HG03097 (cell line): ENCODE results near the gene C1orf174.
"Not testable (repeated sequence)": the region's sequence is repeated elsewhere in the genome, so short reads cannot be mapped to it uniquely, and the experiment has no call there.

Experiments used
- ATAC-seq: cut with Tn5 transposase; IDR thresholded peaks from one replicate; pipeline ENCODE4 v1.9.1; 2021; ENCODE audit not compliant: unreplicated experiment, low FRiP score

C1orf174 gene

DNA sequence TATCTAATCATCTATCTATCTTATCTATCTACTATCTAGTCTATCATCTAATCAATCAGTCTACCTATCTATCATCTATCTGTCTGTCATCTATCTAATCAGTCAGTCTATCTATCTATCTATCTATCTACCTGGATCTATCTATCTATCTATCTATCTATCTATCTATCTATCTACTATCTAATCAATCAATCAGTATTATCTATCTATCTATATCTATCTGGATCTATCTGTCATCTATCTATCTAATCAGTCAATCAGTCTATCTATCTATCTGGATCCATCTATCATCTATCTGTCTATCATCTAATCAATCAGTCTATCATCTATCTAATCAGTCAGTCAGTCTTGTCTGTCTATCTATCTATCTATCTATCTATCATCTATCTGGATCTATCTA lies 26.9 kb upstream of the C1orf174 start:
- no peak for ATAC-seq

DNA sequence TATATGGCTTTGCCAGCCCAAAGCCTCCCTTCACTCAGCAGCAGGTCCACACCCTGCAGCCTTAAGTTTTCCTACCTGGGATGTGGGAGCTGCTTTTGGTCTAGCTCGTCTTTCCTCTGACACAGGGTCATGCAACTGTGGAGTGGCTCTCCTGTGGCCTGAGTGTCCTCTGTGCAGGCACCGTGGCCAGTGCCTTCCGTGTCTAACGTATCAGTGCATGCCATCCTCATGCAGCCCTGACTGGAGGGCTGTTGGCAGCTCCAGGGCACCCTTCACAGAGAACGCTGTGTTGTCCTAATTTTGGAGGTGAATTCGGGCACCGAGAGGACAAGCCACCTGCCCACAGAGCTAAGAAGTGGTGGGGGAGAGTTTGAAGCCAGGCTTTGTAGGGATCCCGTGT lies 25.7 kb upstream of the C1orf174 start:
- ATAC-seq, result no peak

DNA sequence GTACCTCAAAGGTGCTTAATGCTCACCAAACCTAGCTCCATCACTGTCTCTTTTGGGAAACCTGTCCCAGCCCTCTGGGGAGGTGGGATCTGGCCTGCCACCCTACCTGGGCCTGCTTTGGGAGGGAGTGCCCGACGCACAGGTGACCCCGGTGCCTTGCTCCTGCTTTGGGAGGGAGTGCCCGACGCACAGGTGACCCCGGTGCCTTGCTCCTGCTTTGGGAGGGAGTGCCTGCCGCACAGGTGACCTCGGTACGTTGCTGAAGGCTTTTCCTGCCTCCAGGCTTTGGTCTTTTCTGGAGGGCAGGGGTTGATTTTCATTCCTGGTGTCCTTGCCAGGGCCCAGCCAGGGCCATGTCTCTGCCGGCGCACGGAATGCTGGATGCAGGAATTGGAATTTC lies 25.2 kb upstream of the C1orf174 start:
- no peak for ATAC-seq

DNA sequence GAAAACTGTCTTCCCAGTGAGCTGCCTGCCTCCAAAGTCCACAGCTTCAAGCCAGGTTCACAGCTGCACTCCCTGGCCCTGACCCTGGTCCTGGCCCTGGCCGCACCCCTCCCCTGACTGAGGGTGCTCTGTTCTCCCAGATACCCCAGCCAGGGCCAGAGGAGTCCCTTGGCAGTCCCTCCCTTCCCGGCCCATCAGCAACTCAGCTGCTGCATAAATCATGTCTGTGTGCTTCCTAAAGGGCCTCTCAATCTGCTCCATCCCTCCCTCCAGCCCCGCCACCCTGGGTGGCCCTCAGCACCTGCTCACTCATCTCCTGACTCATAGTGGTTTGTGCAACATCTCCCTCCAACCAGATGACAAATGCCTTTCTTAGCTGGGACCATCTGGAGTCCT lies 24.8 kb upstream of the C1orf174 start:
- ATAC-seq, result no peak

DNA sequence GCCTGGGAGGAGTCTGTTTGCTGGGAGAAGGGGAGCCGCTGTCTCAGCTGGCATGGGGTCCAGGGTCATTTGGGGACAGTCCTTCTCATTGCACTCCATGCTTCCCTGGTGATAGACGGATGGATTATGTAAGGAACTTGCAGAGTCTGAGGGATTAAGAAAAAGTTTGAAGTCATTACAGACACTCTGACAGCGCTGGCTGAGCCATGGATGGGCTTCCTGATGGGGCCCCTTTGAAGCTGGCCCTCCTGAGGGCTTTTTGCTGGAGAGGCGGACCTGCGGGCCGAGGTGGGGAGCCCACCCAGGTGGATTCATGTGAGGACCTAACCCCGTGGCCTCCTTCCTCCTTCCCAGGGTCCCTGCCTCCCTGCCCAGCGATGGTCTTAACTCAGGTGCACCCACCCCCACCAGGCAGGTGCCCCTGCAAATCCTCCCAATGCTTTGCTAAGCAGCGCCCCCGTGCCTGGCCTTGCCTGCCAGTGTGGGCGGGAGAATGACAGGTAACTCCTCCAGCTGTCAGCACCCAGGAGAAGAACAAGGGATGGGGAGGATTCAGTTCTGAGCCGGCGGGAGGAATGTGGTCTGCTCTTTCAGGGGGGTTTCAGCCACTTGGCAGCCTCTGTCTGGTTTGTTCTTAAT lies 24.2 kb upstream of the C1orf174 start:
- no peak for ATAC-seq

DNA sequence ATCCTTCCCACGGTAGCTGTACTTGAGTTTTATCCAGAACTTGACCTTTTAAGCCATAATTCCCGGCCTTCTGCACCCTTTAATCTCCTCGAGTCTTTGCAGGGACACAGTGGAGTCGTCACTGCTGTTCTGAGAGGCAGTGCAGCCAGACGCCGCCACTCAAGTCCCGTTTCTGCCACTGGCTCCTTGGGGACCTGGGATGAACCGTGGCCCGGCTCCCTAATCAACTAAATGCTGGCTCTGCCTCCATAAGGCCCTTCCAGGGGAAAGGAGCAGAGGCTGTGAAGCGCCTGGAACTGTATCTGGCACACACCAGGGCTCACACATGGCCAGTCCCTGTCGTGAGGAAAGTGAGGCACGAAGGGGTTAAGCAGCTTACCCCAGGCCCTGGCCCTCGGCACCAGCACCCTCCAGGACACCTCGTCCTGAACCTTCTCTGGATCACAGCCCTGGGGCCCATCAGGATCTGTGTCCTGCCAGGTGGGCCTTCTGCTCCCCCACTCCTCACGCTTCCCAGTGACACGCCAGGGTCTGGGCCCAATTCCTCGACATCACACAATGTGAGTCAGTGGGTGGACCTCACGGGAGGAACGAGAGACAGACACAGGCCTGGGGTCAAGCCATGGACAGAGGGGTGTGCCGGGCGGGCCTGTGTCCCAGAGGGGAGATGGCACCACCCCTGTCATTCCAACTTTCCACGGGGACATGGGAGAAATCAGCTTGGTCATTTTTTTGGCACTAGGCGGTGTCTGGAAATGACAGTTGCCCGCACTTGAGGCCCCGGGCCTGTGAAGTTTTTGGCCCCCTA lies 23.5 kb upstream of the C1orf174 start:
- ATAC-seq, result no peak

DNA sequence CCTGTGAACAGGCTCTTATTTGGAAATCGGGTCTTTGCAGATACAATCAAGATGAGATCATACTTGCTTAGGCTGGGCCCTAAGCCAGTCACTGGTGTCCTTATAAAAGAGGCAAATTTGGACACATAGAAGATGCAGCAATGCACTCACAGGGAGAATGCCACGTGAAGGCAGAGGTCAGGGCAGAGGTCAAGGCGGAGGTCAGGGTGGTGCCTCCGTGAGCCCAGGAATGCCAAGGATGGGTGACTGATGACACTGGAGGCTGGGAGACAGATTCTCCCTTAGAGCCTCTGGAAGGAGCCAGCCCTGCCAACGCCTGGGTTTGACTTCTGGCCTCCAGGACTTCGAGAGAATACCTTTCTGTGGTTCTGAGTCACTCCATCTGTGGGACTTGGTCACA lies 22.8 kb upstream of the C1orf174 start:
- ATAC-seq, result no peak

DNA sequence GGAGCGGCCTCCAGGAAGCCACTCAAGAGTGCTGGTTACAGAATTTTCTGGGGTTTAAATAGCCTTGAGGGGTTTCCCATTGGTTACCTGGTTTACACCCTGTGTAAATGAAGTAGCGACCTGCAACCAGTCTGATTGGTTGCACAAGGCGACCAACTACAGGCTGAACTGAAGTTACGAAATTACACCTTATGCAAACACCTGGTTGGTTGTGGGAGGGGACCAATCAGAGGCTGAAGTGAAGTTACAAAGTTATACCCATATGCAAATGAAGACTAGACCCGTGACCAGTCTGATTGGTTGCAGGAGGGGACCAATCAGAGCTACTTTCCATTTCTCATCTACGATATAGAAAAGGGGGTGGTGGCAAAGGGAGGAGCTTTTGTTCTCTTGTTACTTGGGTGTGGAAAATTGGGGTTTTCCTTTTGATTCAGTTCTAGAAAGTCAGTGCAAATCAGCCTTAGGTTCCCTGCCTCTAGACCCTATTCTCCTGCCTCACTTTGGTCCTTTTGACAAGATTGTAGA lies 22.2 kb upstream of the C1orf174 start:
- no peak for ATAC-seq

DNA sequence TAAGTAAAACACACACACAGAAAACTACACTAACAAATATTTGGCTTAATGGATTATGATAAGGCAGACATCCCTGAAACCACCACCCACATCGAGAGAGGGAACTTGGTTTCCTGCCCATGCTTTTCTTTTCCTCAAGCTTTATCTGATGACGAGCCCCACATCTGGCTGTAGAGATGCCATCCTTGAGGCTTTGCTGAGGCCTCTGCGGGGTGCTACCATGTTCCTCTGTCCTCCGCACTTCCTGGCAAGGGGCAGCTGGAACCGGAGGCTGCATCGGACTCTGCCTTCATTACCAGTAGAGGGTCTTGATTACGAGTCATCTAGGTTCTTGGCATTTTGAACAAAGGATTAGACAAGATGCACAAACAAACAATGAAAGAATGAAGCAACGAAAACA lies 21.7 kb upstream of the C1orf174 start:
- ATAC-seq, result no peak

DNA sequence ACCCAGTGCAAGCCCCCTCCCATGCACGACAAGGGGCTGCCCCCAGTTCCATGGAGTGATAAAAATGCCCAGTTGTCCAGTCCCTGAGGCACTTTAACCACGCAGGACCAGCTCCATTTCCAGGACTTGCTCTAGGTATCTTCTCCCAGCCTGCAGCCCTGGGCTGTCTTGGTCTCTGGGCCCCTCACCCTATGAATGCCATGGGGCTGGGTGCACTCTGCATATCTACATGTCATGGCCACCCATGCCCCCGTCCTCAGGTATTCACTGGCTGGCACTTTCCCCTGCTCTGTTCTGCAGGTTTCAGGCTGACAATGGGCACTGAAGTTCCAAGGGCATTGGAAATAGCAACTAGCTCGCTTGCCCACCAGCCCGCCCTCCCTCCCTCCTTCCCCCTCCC lies 19.6 kb upstream of the C1orf174 start:
- no peak for ATAC-seq

DNA sequence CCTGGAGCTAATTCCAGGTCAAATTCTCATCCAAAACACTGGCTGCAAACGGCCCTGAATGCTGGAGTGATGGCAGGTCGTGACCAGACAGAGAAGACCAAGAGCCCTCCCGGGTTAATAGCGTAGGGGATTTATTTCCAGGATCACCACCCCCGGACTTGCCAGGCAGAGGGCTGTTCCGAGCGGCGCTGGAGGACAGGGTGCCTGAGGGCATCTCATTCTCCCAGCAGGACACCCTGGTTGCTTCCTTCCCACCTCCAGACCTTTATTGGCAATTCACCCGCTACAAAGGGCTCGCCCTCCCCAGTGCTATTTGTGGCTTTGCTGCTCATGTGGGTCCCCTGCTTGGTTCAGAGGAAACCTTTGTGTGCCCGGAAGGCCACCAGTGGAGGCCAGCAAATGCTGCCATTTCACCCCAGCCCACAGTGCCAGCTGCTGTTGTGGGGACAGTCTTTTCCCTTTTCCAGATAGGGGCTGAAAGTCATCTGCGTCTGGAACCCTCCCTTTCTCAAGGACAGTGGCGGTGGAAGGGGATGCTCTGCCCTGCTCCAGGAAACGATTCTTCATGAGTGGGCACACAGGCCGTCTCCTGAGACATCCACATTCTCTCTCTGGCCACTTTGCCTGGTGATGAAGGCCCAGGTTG lies 19.0 kb upstream of the C1orf174 start:
- no peak for ATAC-seq

DNA sequence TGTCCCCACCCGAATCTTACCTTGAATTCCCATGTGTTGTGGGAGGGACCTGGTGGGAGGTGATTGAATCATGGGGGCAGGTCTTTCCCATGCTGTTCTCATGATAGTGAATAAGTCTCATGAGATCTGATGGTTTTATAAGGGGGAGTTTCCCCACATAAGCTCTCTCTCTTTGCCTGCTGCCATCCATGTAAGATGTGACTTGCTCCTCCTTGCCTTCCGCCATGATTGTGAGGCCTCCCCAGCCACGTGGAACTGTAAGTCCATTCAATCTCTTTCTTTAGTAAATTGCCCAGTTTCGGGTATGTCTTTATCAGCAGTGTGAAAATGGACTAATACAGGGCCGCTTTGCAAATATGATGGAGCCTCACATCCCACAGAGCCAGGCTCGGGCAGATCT lies 18.3 kb upstream of the C1orf174 start:
- ATAC-seq, result not testable (repeated sequence)

DNA sequence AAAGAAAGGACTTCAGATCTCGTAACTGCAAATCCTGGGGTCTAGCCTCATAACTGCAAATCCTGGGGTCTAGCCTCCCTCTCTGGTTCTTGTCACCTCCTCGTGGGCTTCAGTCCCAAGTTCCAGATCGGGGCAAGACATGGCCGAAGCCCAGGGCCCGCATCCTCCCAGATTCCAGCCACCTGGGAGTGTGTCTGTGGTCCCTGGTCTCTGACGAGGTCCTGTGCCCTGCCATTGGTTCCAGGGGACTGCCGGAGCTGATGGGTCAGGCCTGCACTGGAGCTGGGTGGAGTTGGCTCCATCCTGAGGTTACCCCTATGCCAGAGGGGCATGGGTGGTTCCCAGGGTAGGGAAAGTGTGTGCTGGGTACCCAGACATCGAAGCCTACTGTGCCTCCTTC lies 17.7 kb upstream of the C1orf174 start:
- ATAC-seq, result no peak

DNA sequence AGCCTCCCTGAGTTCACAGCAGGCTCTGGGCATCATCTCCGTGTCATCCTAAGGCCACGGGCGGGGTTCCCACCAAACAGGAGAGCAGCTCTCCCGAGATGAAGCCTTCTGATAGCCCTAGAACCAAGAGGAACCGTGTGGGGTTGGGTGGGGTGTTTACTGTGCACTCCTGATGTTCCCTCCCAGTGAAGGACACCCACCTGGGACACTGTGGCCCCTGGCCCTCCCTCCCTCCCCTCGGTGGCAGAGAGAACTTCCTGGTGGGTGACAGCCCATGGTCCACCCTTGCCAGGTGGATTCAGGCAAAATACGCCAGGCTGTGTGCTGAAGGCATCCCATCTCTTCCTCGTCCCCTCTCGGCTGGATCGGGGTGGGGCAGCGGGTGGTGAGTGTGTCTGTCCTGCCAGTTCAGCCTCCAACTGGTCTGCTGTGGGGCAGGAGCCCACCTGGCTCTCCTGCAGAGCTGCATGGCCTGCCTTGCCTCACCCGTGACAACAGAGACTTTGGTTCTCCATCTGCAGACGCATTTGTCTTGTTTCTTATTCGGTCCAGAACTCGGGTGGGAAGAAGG lies 15.6 kb upstream of the C1orf174 start:
- no peak for ATAC-seq

DNA sequence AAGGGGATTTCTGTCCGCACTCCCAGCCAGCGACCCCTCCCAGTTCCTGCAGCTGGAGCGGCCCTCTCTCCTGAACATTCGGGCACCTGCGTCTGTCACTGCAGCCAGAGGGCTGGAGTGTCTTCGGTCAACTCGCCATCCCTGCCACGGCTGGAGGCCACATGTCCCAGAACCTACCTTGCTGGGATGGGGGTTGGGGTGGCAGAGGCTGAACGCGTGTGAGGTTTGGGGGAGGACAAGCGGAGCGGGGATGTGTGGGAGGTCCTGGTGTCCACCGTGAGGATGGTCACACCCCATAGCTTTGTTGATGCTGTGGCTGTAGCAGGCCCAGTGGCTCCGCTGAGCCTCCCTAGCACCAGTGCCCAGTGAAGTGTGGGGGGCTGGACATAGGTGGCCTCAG lies 14.8 kb upstream of the C1orf174 start:
- no peak for ATAC-seq

DNA sequence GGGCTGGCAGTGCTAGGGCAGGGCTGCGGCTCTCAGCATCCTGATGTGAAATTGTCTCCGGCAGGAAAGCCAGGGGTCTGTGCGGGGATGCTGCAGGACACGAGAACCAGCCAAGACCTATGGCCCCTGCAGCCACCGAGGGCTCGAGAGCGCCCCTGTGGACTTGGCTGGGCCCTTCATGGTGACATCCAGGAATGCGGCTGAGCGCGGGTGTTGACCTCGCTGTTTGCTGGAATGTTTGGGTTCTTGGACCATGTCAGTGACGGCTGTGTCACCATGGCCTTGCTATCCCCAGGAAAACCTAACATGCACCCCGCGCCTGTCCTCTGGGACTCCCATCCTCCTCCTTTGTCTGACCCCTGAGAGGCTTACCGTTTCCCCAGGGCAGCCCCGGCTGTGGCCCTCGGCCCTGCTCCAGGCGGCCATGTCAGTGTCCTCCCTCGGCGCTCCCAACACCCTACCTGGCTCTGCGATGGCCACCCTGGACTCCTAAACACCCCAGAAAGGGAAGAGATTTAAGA lies 14.3 kb upstream of the C1orf174 start:
- ATAC-seq, result no peak

DNA sequence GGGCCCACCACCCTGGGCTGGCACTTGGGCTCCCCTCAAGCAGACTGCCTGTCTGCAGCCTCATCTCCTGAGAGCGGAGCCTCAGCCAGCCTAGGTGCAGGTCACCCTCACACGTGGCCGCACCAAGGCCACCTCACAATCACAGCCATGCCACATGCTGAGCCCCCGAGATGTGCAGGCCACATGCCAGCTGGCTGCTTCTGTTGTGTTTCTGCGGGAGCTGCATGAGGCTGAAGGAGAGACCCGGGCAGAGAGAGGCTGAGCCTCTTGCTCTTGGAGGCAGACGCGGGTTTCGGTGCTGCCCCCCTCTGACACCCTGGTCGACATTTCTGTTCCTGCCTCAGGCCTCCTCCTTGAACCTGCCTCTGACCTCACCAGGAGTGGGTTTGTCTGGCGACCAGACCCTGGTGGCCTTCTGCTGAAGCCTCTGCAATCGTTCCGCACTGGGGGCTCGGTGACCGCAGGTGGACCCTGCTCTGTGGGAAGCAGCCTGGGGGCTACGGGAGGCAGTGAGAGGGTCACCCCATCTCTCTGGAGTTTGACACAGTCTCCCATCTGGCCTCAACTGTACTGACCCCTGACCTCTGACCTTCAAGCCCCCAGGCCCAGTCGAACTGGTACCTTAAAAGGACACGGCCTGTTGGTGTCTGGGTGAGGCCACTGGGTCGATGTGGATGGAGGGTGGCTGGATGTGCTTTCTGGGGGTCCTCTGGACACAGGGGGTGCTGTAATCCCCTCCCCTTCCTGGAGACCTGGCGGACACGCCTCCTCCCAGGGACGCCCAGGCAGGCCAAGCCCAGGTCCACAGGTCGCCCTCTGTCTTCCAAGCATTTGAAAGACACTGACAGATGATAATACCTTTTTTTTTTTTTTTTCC lies 13.0 kb upstream of the C1orf174 start:
- ATAC-seq, result no peak

DNA sequence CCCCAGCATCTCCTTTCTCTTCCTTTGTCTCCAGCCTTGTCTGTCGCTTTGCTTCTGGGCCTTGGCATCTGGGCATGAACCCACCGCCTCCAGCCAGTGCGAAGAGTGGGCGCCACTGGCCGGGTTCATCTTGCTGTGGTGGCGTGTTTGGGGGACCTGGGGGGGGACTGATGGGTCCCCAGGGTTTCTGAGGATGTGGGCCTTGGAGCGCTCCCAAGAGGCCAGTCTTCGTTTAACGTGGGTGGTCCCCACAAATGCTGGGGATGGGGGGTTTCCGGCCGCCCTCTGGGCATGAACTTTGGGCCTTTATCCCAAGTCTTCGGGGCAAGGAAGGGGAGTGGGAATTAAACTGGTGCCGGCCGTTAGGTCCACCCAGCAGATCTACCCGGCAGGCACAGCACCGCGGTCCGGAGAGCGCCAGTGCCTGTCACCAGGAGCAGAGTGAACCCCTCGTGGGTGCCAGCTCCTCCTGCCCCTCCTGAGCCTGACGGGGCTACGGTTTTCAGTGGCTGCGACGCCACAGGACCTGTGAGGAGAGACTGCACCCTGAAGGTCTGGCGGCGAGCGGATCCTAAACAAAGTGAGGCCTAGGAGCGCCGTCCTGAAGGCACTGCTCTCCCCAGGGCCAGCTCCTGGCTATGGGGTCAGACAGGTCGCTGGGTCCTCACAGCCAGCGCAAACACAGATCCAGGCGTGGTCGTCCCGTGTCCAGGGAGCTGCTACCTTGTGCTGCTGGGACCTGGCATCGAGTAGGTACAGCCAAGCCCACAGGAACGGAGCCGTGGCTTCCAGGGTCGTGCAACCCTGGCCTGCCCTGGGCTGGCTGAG lies 12.1 kb upstream of the C1orf174 start:
- no peak for ATAC-seq
